H1 (cell line): ENCODE measurements around the gene SYVN1. TPM values are rescaled to one million over a fixed set of nuclear protein-coding genes. Genes with fewer than 3 reads are reported as not detected.
"Not testable (repeated sequence)": the region's sequence is repeated elsewhere in the genome, so short reads cannot be mapped to it uniquely, and the experiment has no call there.

Experiments used
- CTCF ChIA-PET: fragments of 300-600 bp; sonication (Branson Sonifier 250); formaldehyde crosslinking; loops from one replicate; lab custom pipeline; 2021; ENCODE audit not compliant: partially characterized antibody; lab: Charles Lee
- POLR2A ChIA-PET: fragments of 300-600 bp; sonication (Branson Sonifier 250); formaldehyde crosslinking; loops from one replicate; lab custom pipeline; 2021; ENCODE audit warnings: inconsistent platforms; ENCODE audit not compliant: partially characterized antibody; lab: Charles Lee
- DNase-seq, 2 experiments: peaks; one replicate each; pipeline versions ENCODE4 v3.0.0 to v3.0.0-alpha.2; 2010 to 2022; ENCODE audit warnings: low spot score in 2 of 2, low read depth in 1 of 2, mixed read lengths in 1 of 2
- FAIRE-seq: peaks from 2 replicates; lab custom pipeline; 2011; peaks lifted over from hg19 to GRCh38; lab: Jason Lieb, UNC
- H2AFZ ChIP-seq: 2 replicates; pipeline ENCODE4 v1.8.1; 2012; ENCODE audit warnings: low read length, inconsistent platforms
- H2AK5ac ChIP-seq: 2 replicates; pipeline ENCODE4 v1.6.1; 2013; ENCODE audit warnings: low read depth, low read length
- H2BK120ac ChIP-seq: replicated peaks from 2 replicates; pipeline ENCODE3; 2013; ENCODE audit warnings: low read depth, low read length, inconsistent platforms
- H2BK12ac ChIP-seq: 2 replicates; pipeline ENCODE4 v1.6.1; 2013; ENCODE audit warnings: low read depth, low read length
- H2BK15ac ChIP-seq: 2 replicates; pipeline ENCODE4 v1.6.1; 2013; ENCODE audit warnings: low read length
- H2BK20ac ChIP-seq: 2 replicates; pipeline ENCODE4 v1.6.1; 2013; ENCODE audit warnings: low read length
- H2BK5ac ChIP-seq: 2 replicates; pipeline ENCODE4 v1.6.1; 2013; ENCODE audit warnings: low read depth, low read length
- H3K14ac ChIP-seq: 2 replicates; pipeline ENCODE4 v1.6.1; 2013; ENCODE audit warnings: inconsistent platforms; ENCODE audit not compliant: insufficient read length
- H3K18ac ChIP-seq: 2 replicates; pipeline ENCODE4 v1.6.1; 2013; ENCODE audit warnings: low read length; ENCODE audit errors: extremely low read depth
- H3K23ac ChIP-seq: 2 replicates; pipeline ENCODE4 v1.6.1; 2013; ENCODE audit warnings: inconsistent platforms; ENCODE audit not compliant: insufficient read length
- H3K23me2 ChIP-seq: 2 replicates; pipeline ENCODE4 v1.6.1; 2013; ENCODE audit warnings: low read depth, low read length
- H3K27ac ChIP-seq: 2 replicates; pipeline ENCODE4 v1.6.1; 2011; ENCODE audit warnings: low read depth, low read length, inconsistent platforms
- H3K27me3 ChIP-seq, 4 experiments: replicated peaks in 1 of 4; 1 replicate in 1 of 4; 2 replicates in 3 of 4; pipeline versions ENCODE4 v1.6.1 to v1.8.1; 2011 to 2013; ENCODE audit warnings: low read length in 3 of 4, mild to moderate bottlenecking in 3 of 4, inconsistent platforms in 2 of 4, mixed read lengths in 2 of 4, moderate library complexity in 1 of 4; ENCODE audit not compliant: control insufficient read depth in 3 of 4, insufficient read depth in 3 of 4; ENCODE audit errors: extremely low read depth in 1 of 4
- H3K36me3 ChIP-seq, 4 experiments: 2 replicates each; pipeline versions ENCODE4 v1.6.1 to v1.8.1; 2011 to 2013; ENCODE audit warnings: mild to moderate bottlenecking in 4 of 4, low read length in 3 of 4, moderate library complexity in 2 of 4, control low read depth in 1 of 4, inconsistent platforms in 1 of 4; ENCODE audit not compliant: insufficient read depth in 4 of 4, control insufficient read depth in 2 of 4
- H3K4ac ChIP-seq: replicated peaks from 2 replicates; pipeline ENCODE3; 2013; ENCODE audit warnings: low read length, low read depth, mixed read lengths, inconsistent platforms; ENCODE audit not compliant: insufficient read length
- H3K4me1 ChIP-seq, 4 experiments: replicated peaks in 1 of 4; 1 replicate in 1 of 4; 2 replicates in 3 of 4; pipeline versions ENCODE4 v1.6.1 to v1.8.1; 2011 to 2013; ENCODE audit warnings: low read length in 3 of 4, inconsistent platforms in 2 of 4, mixed read lengths in 1 of 4; ENCODE audit not compliant: insufficient read depth in 4 of 4, control insufficient read depth in 3 of 4
- H3K4me2 ChIP-seq, 2 experiments: 2 replicates each; pipeline versions ENCODE4 v1.6.1 to v1.8.1; 2011 to 2013; ENCODE audit warnings: low read depth in 2 of 2, low read length in 2 of 2, control low read depth in 1 of 2, inconsistent platforms in 1 of 2, mild to moderate bottlenecking in 1 of 2; ENCODE audit not compliant: insufficient read depth in 1 of 2
- H3K4me3 ChIP-seq, 4 experiments: fragments of 200-600, 300-600 bp in 1 of 4; sonication (generic), shearing (Covaris generic), sonication (Bioruptor Twin) in 1 of 4; 2 replicates each; pipeline versions ENCODE4 v1.5.1 to v1.8.1; 2011 to 2016; ENCODE audit warnings: low read length in 4 of 4, low read depth in 3 of 4, control low read depth in 2 of 4, inconsistent platforms in 2 of 4, mild to moderate bottlenecking in 2 of 4, mixed read lengths in 1 of 4, moderate library complexity in 1 of 4; ENCODE audit not compliant: insufficient read depth in 2 of 4; ENCODE audit errors: extremely low read depth in 1 of 4
- H3K56ac ChIP-seq: replicated peaks from 2 replicates; pipeline ENCODE3; 2013; ENCODE audit warnings: low read depth, mild to moderate bottlenecking, mixed read lengths, low read length, inconsistent platforms; ENCODE audit not compliant: insufficient read length
- H3K79me1 ChIP-seq: 2 replicates; pipeline ENCODE4 v1.6.1; 2013; ENCODE audit warnings: low read depth, low read length, control low read depth
- H3K79me2 ChIP-seq, 2 experiments: 2 replicates each; pipeline versions ENCODE4 v1.6.1 to v1.8.1; 2012 to 2013; ENCODE audit warnings: low read length in 2 of 2, mild to moderate bottlenecking in 2 of 2, inconsistent platforms in 1 of 2; ENCODE audit not compliant: insufficient read depth in 2 of 2, control insufficient read depth in 1 of 2
- H3K9ac ChIP-seq, 4 experiments: replicated peaks in 1 of 4; 1 replicate in 1 of 4; 2 replicates in 3 of 4; pipeline versions ENCODE4 v1.6.1 to v1.8.1; 2011 to 2013; ENCODE audit warnings: low read depth in 3 of 4, low read length in 3 of 4, control low read depth in 2 of 4, mild to moderate bottlenecking in 2 of 4, moderate library complexity in 2 of 4, inconsistent platforms in 1 of 4; ENCODE audit errors: extremely low read depth in 1 of 4
- H3K9me3 ChIP-seq, 2 experiments: 2 replicates each; pipeline versions ENCODE4 v1.6.1 to v1.8.1; 2012 to 2013; ENCODE audit warnings: mild to moderate bottlenecking in 2 of 2, moderate library complexity in 2 of 2, control low read depth in 1 of 2, inconsistent platforms in 1 of 2, low read depth in 1 of 2, low read length in 1 of 2, mixed read lengths in 1 of 2; ENCODE audit not compliant: insufficient read depth in 2 of 2
- H4K20me1 ChIP-seq, 2 experiments: replicated peaks in 1 of 2; 2 replicates each; pipeline versions ENCODE3 to v1.8.1; 2011 to 2013; ENCODE audit warnings: inconsistent platforms in 2 of 2, low read length in 2 of 2, mild to moderate bottlenecking in 1 of 2; ENCODE audit not compliant: insufficient read depth in 2 of 2, control insufficient read depth in 1 of 2
- H4K5ac ChIP-seq: 2 replicates; pipeline ENCODE4 v1.6.1; 2013; ENCODE audit warnings: low read length, low read depth, mixed read lengths, inconsistent platforms; ENCODE audit not compliant: insufficient read length
- H4K8ac ChIP-seq: 2 replicates; pipeline ENCODE4 v1.8.0; 2013; ENCODE audit warnings: mild to moderate bottlenecking, moderate library complexity, low read length, inconsistent platforms; ENCODE audit not compliant: insufficient read depth; ENCODE audit errors: extremely low read depth
- H4K91ac ChIP-seq: replicated peaks from 2 replicates; pipeline ENCODE3; 2013; ENCODE audit warnings: low read length, mixed read lengths, inconsistent platforms; ENCODE audit not compliant: insufficient read length
- KDM4A ChIP-seq: IDR thresholded peaks from one replicate; pipeline ENCODE4 v1.7.1; 2012; ENCODE audit warnings: low read depth, mild to moderate bottlenecking, moderate library complexity, low read length, inconsistent platforms; ENCODE audit not compliant: severe bottlenecking
- RBBP5 ChIP-seq: IDR thresholded peaks from 2 replicates; pipeline ENCODE4 v1.7.1; 2012; ENCODE audit warnings: low read depth, mild to moderate bottlenecking, inconsistent platforms, low read length, moderate library complexity, borderline replicate concordance
- SAP30 ChIP-seq: fragments of 300-600 bp; sonication (generic); IDR thresholded peaks from 2 replicates; pipeline ENCODE4 v1.7.1; 2012; ENCODE audit warnings: low read length, moderate library complexity, mild to moderate bottlenecking, inconsistent platforms; ENCODE audit not compliant: insufficient read depth, insufficient replicate concordance
- WGBS, 2 experiments: shearing (Covaris generic) in 1 of 2; methylation state at CpG; one replicate each; pipeline versions ENCODE4 v1.1.6 to v1.1.7; 2013 to 2015; ENCODE audit warnings: low lambda C conversion rate in 2 of 2, mixed read lengths in 2 of 2, inconsistent platforms in 1 of 2, low coverage in 1 of 2, missing lambda C conversion rate in 1 of 2; ENCODE audit not compliant: insufficient replicate concordance in 2 of 2, insufficient coverage in 1 of 2, insufficient read length in 1 of 2; ENCODE audit errors: extremely low coverage in 1 of 2, missing lambda C conversion rate in 1 of 2; 5-methylcytosine and 5-hydroxymethylcytosine counted together
- polyA plus RNA-seq, 7 experiments: library from polyadenylated mRNA; depleted of rRNA in 3 of 7; stranded (reverse) in 5 of 7; unstranded in 2 of 7; fragments of >200 nt in 5 of 7; fragments of 200-250 nt in 2 of 7; gene quantifications; 1 replicate in 5 of 7; 2 replicates in 1 of 7; 4 replicates in 1 of 7; pipeline versions ENCODE4 v1.2.1 to v1.2.3, GENCODE V29; 2011 to 2013; ENCODE audit warnings: missing spikeins in 2 of 7, mixed read lengths in 2 of 7
- total RNA-seq: library from RNA; stranded (reverse); fragmentation: NEBNext Ultra II Directional; extraction: Animal tissue kit (Norgen Biotek cat#: 25700); gene quantifications from 2 replicates; pipeline ENCODE4 v1.2.1, GENCODE V29; 2021

The SYVN1 gene
- total and polyA plus RNA-seq, 2 of the 8 experiments (the other 6 are each of a cell fraction or from before 2014, with no cell fraction given) = 27.8 to 29.4 TPM

- no peak for TF ChIP-seq RBBP5
- TF ChIP-seq KDM4A = no peak
- TF ChIP-seq SAP30 = no peak
- TF ChIP-seq, all 59 proteins: peak for 0
Observed at GRCh38 chr11:65150509-65151299, 16.4 kb upstream of the SYVN1 start (continued).

- H3K9me3 ChIP-seq, H3K27me3 ChIP-seq, H3K79me2 ChIP-seq, H2BK12ac ChIP-seq, H2AK5ac ChIP-seq, H4K8ac ChIP-seq, H3K9ac ChIP-seq, H4K20me1 ChIP-seq, H2AFZ ChIP-seq, H2BK15ac ChIP-seq, H3K4me2 ChIP-seq, FAIRE-seq, H3K23ac ChIP-seq, H3K4me3 ChIP-seq, H2BK5ac ChIP-seq, H3K4me1 ChIP-seq, H3K79me1 ChIP-seq, H2BK20ac ChIP-seq, H3K18ac ChIP-seq, DNase-seq, H2BK120ac ChIP-seq, H4K91ac ChIP-seq, H3K56ac ChIP-seq, CTCF ChIA-PET, H3K14ac ChIP-seq, H3K4ac ChIP-seq, H4K5ac ChIP-seq, POLR2A ChIA-PET, H3K27ac ChIP-seq, H3K23me2 ChIP-seq, H3K36me3 ChIP-seq: not testable (repeated sequence)
- WGBS, 2 experiments = 90% methylated on average over 10 of the region's 10 CpGs; no CpG with 5 or more reads in 1 of the 2 experiments
Observed at GRCh38 chr11:65150131-65150508, 15.8 kb upstream of the SYVN1 start.
